Fibroblast of lung (primary cell): ENCODE measurements around the gene BMP6. TPM values are rescaled to one million over a fixed set of nuclear protein-coding genes. Genes with fewer than 3 reads are reported as not detected.

Experiments used
- DNase-seq, 2 donors: peaks; one replicate each; pipeline versions ENCODE4 v3.0.0 to v3.0.0-alpha.2; 2010; ENCODE audit warnings: low read depth in 2 of 2
- H2AFZ ChIP-seq: 2 replicates; pipeline ENCODE4 v1.5.1; 2012; ENCODE audit warnings: low read length, control low read depth, inconsistent platforms
- H3K27ac ChIP-seq: 2 replicates; pipeline ENCODE4 v1.5.1; 2011; ENCODE audit warnings: low read length, control low read depth; ENCODE audit not compliant: insufficient read depth
- H3K27me3 ChIP-seq: 2 replicates; pipeline ENCODE4 v1.5.1; 2011; ENCODE audit warnings: mild to moderate bottlenecking, low read length; ENCODE audit not compliant: control insufficient read depth, insufficient read depth
- H3K36me3 ChIP-seq: 2 replicates; pipeline ENCODE4 v1.5.1; 2011; ENCODE audit warnings: low read length; ENCODE audit not compliant: control insufficient read depth, insufficient read depth
- H3K4me1 ChIP-seq: 2 replicates; pipeline ENCODE4 v1.5.1; 2011; ENCODE audit warnings: low read length; ENCODE audit not compliant: control insufficient read depth, insufficient read depth; ENCODE audit errors: extremely low read depth
- H3K4me2 ChIP-seq: 2 replicates; pipeline ENCODE4 v1.5.1; 2011; ENCODE audit warnings: low read length, control low read depth; ENCODE audit not compliant: insufficient read depth; ENCODE audit errors: extremely low read depth
- H3K4me3 ChIP-seq, 4 experiments: fragments of 200-600 bp in 1 of 4; sonication (generic) in 1 of 4; replicated peaks in 1 of 4; 2 replicates each; pipeline ENCODE4 v1.5.1; 2011 to 2016; ENCODE audit warnings: low read length in 4 of 4, low read depth in 3 of 4, mild to moderate bottlenecking in 3 of 4, control low read depth in 2 of 4, inconsistent platforms in 1 of 4, mixed read lengths in 1 of 4; ENCODE audit not compliant: insufficient read depth in 1 of 4; ENCODE audit errors: control extremely low read depth in 1 of 4
- H3K79me2 ChIP-seq: 2 replicates; pipeline ENCODE4 v1.5.1; 2012; ENCODE audit warnings: mild to moderate bottlenecking, low read length, inconsistent platforms; ENCODE audit not compliant: control insufficient read depth, insufficient read depth
- H3K9ac ChIP-seq: 2 replicates; pipeline ENCODE4 v1.5.1; 2011; ENCODE audit warnings: mild to moderate bottlenecking, low read length, control low read depth; ENCODE audit not compliant: insufficient read depth
- H3K9me3 ChIP-seq: 2 replicates; pipeline ENCODE4 v1.5.1; 2012; ENCODE audit warnings: low read depth, low read length; ENCODE audit not compliant: control insufficient read depth, insufficient read depth
- H4K20me1 ChIP-seq: 2 replicates; pipeline ENCODE4 v1.5.1; 2011; ENCODE audit warnings: low read length; ENCODE audit not compliant: control insufficient read depth, insufficient read depth; ENCODE audit errors: extremely low read depth
- CTCF ChIP-seq, 2 donors: IDR thresholded peaks in 1 of 2; conservative IDR thresholded peaks in 1 of 2; 1 replicate in 1 of 2; 2 replicates in 1 of 2; pipeline ENCODE4 v1.5.1; 2011 to 2012; ENCODE audit warnings: low read length in 2 of 2, control low read depth in 1 of 2, inconsistent platforms in 1 of 2, low read depth in 1 of 2, mild to moderate bottlenecking in 1 of 2
- EZH2 ChIP-seq: IDR thresholded peaks from 2 replicates; pipeline ENCODE4 v1.5.1; 2012; ENCODE audit warnings: low read length, control low read depth, mild to moderate bottlenecking; ENCODE audit errors: missing control alignments
- polyA plus RNA-seq, 2 donors: library from polyadenylated mRNA; depleted of rRNA in 1 of 2; stranded (reverse) in 1 of 2; unstranded in 1 of 2; fragments of >200 nt; gene quantifications; 2 replicates each; pipeline ENCODE4 v1.2.1, GENCODE V29; 2011 to 2012; ENCODE audit warnings: missing spikeins in 1 of 2
- total RNA-seq: library from RNA; depleted of rRNA; stranded (reverse); fragments of >200 nt; gene quantifications from 2 replicates; pipeline ENCODE4 v1.2.1, GENCODE V29; 2014

Gene BMP6
- total and polyA plus RNA-seq, 2 donors (not counting 1 experiment from before 2014, with no cell fraction given) = under 0.01 to 0.20 TPM

- no peak for DNase-seq
- Histone ChIP-seq H3K9me3 (no peaks in the 10 kb centered on the region), H3K4me2 (no peak overlapping the region), H4K20me1 (no peaks in the 10 kb centered on the region), H3K27me3 (no peaks in the 10 kb centered on the region), H3K9ac (no peak overlapping the region), H3K4me3 (no peak overlapping the region), H3K27ac (no peak overlapping the region), H3K36me3 (no peaks in the 10 kb centered on the region), H3K4me1 (no peaks in the 10 kb centered on the region), H2AFZ (no peak overlapping the region), H3K79me2 (no peaks in the 10 kb centered on the region)
- no peak for TF ChIP-seq EZH2
- TF ChIP-seq CTCF (conservative IDR thresholded peaks at IDR 0.05 in 1 of 2, IDR thresholded peaks at IDR 0.05 in 1 of 2; ENCODE audit: low read depth in 1 of 2, low read length in 2 of 2) = no peak
Observed at GRCh38 chr6:7745942-7746341, 20.0 kb downstream of the BMP6 start.

- H3K4me2 ChIP-seq = no peak overlapping the region
- no peak overlapping the region for H3K27ac ChIP-seq
- no peak overlapping the region for H2AFZ ChIP-seq
- no peak for DNase-seq
- no peaks in the 10 kb centered on the region for H3K27me3 ChIP-seq
- H3K4me3 ChIP-seq = no peak overlapping the region
- H3K9me3 ChIP-seq = no peaks in the 10 kb centered on the region
- no peaks in the 10 kb centered on the region for H3K36me3 ChIP-seq
- TF ChIP-seq CTCF (conservative IDR thresholded peaks at IDR 0.05 in 1 of 2, IDR thresholded peaks at IDR 0.05 in 1 of 2; ENCODE audit: low read depth in 1 of 2, low read length in 2 of 2) = no peak
- no peak for TF ChIP-seq EZH2
- H3K9ac ChIP-seq = no peak overlapping the region
- H3K4me1 ChIP-seq = no peaks in the 10 kb centered on the region
- H3K79me2 ChIP-seq = no peaks in the 10 kb centered on the region
- H4K20me1 ChIP-seq = no peaks in the 10 kb centered on the region
Observed at GRCh38 chr6:7747016-7747415, 21.1 kb downstream of the BMP6 start.

GRCh38 chr6:7747433-7747832, 21.5 kb downstream of the BMP6 start:
- Histone ChIP-seq H3K9me3 (no peaks in the 10 kb centered on the region), H2AFZ (no peak overlapping the region), H3K4me2 (no peak overlapping the region), H3K4me3 (no peak overlapping the region), H3K27me3 (no peaks in the 10 kb centered on the region), H3K9ac (no peak overlapping the region), H3K36me3 (no peaks in the 10 kb centered on the region), H3K27ac (no peak overlapping the region), H3K4me1 (no peaks in the 10 kb centered on the region), H4K20me1 (no peaks in the 10 kb centered on the region), H3K79me2 (no peaks in the 10 kb centered on the region)
- TF ChIP-seq CTCF (conservative IDR thresholded peaks at IDR 0.05 in 1 of 2, IDR thresholded peaks at IDR 0.05 in 1 of 2; ENCODE audit: low read depth in 1 of 2, low read length in 2 of 2) (no peak), EZH2 (no peak)
- no peak for DNase-seq
